CD4-positive, alpha-beta T cell (primary cell): ENCODE measurements around the gene FSCN2. TPM values are rescaled to one million over a fixed set of nuclear protein-coding genes. Genes with fewer than 3 reads are reported as not detected.
"Not testable (repeated sequence)": the region's sequence is repeated elsewhere in the genome, so short reads cannot be mapped to it uniquely, and the experiment has no call there.

ENCODE experiments used
- ATAC-seq: fragments of 200-7000 bp; cut with Tn5 transposase; one replicate; pipeline ENCODE4 v1.10.0; 2022; ENCODE audit warnings: mild to moderate bottlenecking; ENCODE audit not compliant: poor library complexity
- CTCF ChIA-PET: fragments of 350-600 bp; sonication (Branson Sonifier 250); formaldehyde crosslinking; loops from one replicate; lab custom pipeline; 2021; ENCODE audit warnings: antibody characterized with exemption, inconsistent platforms; lab: Charles Lee
- POLR2A ChIA-PET: fragments of 350-600 bp; sonication (Branson Sonifier 250); formaldehyde crosslinking; loops from one replicate; lab custom pipeline; 2021; ENCODE audit warnings: antibody characterized with exemption, inconsistent platforms; lab: Charles Lee
- DNase-seq, 14 experiments: peaks; one replicate each; pipeline ENCODE4 v3.0.0-alpha.2; 2013 to 2020; ENCODE audit warnings: mixed read lengths in 2 of 14
- H3K27ac ChIP-seq, 2 donors: one replicate each; pipeline versions ENCODE4 v1.5.1 to v1.7.0; 2013; ENCODE audit warnings: low read length in 2 of 2, low read depth in 1 of 2, mild to moderate bottlenecking in 1 of 2
- H3K27me3 ChIP-seq, 2 experiments: 1 replicate in 1 of 2; 2 replicates in 1 of 2; pipeline versions ENCODE4 v1.6.1 to v1.7.0; 2013; ENCODE audit warnings: low read length in 2 of 2, control low read depth in 1 of 2, mild to moderate bottlenecking in 1 of 2, moderate library complexity in 1 of 2; ENCODE audit not compliant: insufficient read depth in 2 of 2, control insufficient read depth in 1 of 2
- H3K36me3 ChIP-seq: one replicate; pipeline ENCODE4 v1.6.1; 2013; ENCODE audit warnings: low read length, control low read depth; ENCODE audit not compliant: insufficient read depth
- H3K4me1 ChIP-seq: one replicate; pipeline ENCODE4 v1.6.1; 2013; ENCODE audit warnings: low read length, control low read depth; ENCODE audit not compliant: insufficient read depth
- H3K4me3 ChIP-seq: one replicate; pipeline ENCODE4 v1.5.1; 2013; ENCODE audit warnings: mild to moderate bottlenecking, low read length, moderate library complexity
- H3K9me3 ChIP-seq, 2 experiments: 1 replicate in 1 of 2; 2 replicates in 1 of 2; pipeline versions ENCODE4 v1.6.1 to v1.7.0; 2013; ENCODE audit warnings: low read length in 2 of 2, mild to moderate bottlenecking in 2 of 2, control low read depth in 1 of 2, moderate library complexity in 1 of 2; ENCODE audit not compliant: control insufficient read depth in 1 of 2, insufficient read depth in 1 of 2
- H3K27ac Mint-ChIP-seq: one replicate; pipeline ENCODE4 v1.8.0; 2020; ENCODE audit warnings: mixed read lengths
- H3K27me3 Mint-ChIP-seq: one replicate; pipeline ENCODE4 v1.8.0; 2021; ENCODE audit warnings: mixed read lengths
- H3K36me3 Mint-ChIP-seq: one replicate; pipeline ENCODE4 v1.8.0; 2021; ENCODE audit warnings: low read depth, mixed read lengths
- H3K4me1 Mint-ChIP-seq: one replicate; pipeline ENCODE4 v1.8.0; 2021; ENCODE audit warnings: low read depth, mixed read lengths
- H3K4me3 Mint-ChIP-seq: one replicate; pipeline ENCODE4 v1.8.0; 2020; ENCODE audit warnings: mild to moderate bottlenecking, mixed read lengths
- H3K9me3 Mint-ChIP-seq: one replicate; pipeline ENCODE4 v1.8.0; 2020; ENCODE audit warnings: mixed read lengths
- intact Hi-C, 2 experiments: fragments of 100-400 bp; cut with DNase I in 1 of 2; cut with micrococcal nuclease in 1 of 2; formaldehyde crosslinking; loops; one replicate each; pipeline versions ENCODE4 v1.15.1 to v1.9.0; 2023 to 2025; cut with DNase I, micrococcal nuclease
- total RNA-seq, 174 experiments: library from RNA in 2 of 174; stranded (reverse) in 2 of 174; gene quantifications; one replicate each; pipeline ENCODE4 v1.2.3 and lab custom pipeline; 2021 to 2026
- TF ChIP-seq, protein P1 (sequence below): fragments of 200-600 bp; IDR thresholded peaks from one replicate; pipeline ENCODE4 v1.8.0; 2022; ENCODE audit warnings: antibody characterized with exemption, mild to moderate bottlenecking

The FSCN2 gene
- total RNA-seq, 2 experiments from 2014 or later = 1.0 to 1.1 TPM

DNA sequence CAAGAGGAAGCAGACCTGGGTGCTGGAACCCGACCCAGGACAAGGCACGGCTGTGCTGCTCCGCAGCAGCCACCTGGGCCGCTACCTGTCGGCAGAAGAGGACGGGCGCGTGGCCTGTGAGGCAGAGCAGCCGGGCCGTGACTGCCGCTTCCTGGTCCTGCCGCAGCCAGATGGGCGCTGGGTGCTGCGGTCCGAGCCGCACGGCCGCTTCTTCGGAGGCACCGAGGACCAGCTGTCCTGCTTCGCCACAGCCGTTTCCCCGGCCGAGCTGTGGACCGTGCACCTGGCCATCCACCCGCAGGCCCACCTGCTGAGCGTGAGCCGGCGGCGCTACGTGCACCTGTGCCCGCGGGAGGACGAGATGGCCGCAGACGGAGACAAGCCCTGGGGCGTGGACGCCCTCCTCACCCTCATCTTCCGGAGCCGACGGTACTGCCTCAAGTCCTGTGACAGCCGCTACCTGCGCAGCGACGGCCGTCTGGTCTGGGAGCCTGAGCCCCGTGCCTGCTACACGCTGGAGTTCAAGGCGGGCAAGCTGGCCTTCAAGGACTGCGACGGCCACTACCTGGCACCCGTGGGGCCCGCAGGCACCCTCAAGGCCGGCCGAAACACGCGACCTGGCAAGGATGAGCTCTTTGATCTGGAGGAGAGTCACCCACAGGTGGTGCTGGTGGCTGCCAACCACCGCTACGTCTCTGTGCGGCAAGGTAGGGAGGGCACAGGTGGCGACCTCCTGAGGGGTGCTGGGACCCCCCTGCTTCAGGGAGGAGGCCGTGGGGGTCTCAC, 667 bp downstream of the FSCN2 start:
- Mint-ChIP-seq H3K4me3 (no peak overlapping the region), H3K4me1 (no peaks in the 10 kb centered on the region), H3K27ac (no peak overlapping the region), H3K27me3 (peaks cover 14% of the 10 kb centered on the region), H3K9me3 (no peaks in the 10 kb centered on the region), H3K36me3 (no peaks in the 10 kb centered on the region)
- no peak overlapping the region for H3K27ac ChIP-seq
- ATAC-seq = no peak
- DNase-seq = no peak
- TF ChIP-seq, protein P1, sequence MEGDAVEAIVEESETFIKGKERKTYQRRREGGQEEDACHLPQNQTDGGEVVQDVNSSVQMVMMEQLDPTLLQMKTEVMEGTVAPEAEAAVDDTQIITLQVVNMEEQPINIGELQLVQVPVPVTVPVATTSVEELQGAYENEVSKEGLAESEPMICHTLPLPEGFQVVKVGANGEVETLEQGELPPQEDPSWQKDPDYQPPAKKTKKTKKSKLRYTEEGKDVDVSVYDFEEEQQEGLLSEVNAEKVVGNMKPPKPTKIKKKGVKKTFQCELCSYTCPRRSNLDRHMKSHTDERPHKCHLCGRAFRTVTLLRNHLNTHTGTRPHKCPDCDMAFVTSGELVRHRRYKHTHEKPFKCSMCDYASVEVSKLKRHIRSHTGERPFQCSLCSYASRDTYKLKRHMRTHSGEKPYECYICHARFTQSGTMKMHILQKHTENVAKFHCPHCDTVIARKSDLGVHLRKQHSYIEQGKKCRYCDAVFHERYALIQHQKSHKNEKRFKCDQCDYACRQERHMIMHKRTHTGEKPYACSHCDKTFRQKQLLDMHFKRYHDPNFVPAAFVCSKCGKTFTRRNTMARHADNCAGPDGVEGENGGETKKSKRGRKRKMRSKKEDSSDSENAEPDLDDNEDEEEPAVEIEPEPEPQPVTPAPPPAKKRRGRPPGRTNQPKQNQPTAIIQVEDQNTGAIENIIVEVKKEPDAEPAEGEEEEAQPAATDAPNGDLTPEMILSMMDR = no peak
- H3K27me3 ChIP-seq = peaks cover 9 to 27% of the 10 kb centered on the region in 2 experiments
- CTCF ChIA-PET = no interaction called here
- POLR2A ChIA-PET = no interaction called here
- no peaks in the 10 kb centered on the region for H3K4me1 ChIP-seq
- peaks cover 0 to 10% of the 10 kb centered on the region in 2 experiments for H3K9me3 ChIP-seq
- H3K4me3 ChIP-seq = no peak overlapping the region
- H3K36me3 ChIP-seq = no peaks in the 10 kb centered on the region
- intact Hi-C loops = no loop called here

DNA sequence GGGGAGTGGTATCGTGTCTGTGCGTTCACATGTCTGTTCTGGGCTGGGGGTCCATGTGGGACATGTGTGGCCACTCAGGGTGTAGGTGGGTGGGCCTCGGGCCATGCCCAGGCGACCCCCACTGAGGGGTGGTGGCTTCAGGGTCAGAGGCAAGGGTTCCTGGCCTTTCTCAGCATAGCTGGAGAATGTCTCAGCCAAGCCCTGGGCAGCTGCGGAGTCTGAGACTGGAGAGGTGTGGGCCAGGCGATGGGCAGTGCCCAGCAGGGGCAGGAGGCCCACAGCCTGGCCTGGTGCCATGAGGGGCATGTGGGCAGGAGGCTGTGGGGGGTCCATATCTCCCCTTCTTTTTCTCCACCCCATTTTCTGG, 1.2 kb downstream of the FSCN2 start:
- Mint-ChIP-seq H3K4me3 (no peak overlapping the region), H3K27ac (no peak overlapping the region), H3K9me3 (no peaks in the 10 kb centered on the region), H3K27me3 (peaks cover 18% of the 10 kb centered on the region), H3K36me3 (no peaks in the 10 kb centered on the region), H3K4me1 (no peaks in the 10 kb centered on the region)
- TF ChIP-seq, protein P1 = no peak
- H3K4me1 ChIP-seq = no peaks in the 10 kb centered on the region
- peaks cover 0 to 10% of the 10 kb centered on the region in 2 experiments for H3K9me3 ChIP-seq
- CTCF ChIA-PET = no interaction called here
- peaks cover 15 to 27% of the 10 kb centered on the region in 2 experiments for H3K27me3 ChIP-seq
- POLR2A ChIA-PET = no interaction called here
- no peaks in the 10 kb centered on the region for H3K36me3 ChIP-seq
- DNase-seq = no peak
- intact Hi-C loops = no loop called here
- H3K4me3 ChIP-seq = no peak overlapping the region
- H3K27ac ChIP-seq = no peak overlapping the region
- no peak for ATAC-seq

DNA sequence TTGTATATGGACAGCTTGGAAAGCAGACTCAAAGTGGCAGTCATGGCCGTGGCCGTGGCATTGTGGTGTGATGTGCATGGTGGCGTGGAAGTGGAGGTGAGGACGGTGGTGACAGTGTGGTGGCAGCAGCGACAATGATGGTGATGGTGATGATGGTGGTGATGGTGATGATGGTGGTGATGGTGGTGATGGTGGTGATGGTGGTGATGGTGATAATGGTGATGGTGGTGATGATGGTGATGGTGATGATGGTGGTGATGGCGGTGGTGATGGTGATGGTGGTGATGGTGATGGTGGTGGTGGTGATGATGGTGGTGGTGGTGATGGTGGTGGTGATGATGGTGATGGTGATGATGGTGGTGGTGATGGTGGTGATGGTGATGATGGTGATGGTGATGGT, 2.8 kb downstream of the FSCN2 start:
- H3K4me3 Mint-ChIP-seq, H3K36me3 Mint-ChIP-seq, H3K36me3 ChIP-seq, POLR2A ChIA-PET, ATAC-seq, H3K27ac ChIP-seq, intact Hi-C loops, H3K4me1 ChIP-seq, CTCF ChIA-PET, H3K27ac Mint-ChIP-seq, DNase-seq, H3K4me3 ChIP-seq, H3K9me3 Mint-ChIP-seq, H3K4me1 Mint-ChIP-seq: not testable (repeated sequence)
- Histone ChIP-seq H3K27me3 (peaks cover 22 to 39% of the 10 kb centered on the region in 2 experiments), H3K9me3 (peaks cover 0 to 18% of the 10 kb centered on the region in 2 experiments)
- H3K27me3 Mint-ChIP-seq = peaks cover 28% of the 10 kb centered on the region

DNA sequence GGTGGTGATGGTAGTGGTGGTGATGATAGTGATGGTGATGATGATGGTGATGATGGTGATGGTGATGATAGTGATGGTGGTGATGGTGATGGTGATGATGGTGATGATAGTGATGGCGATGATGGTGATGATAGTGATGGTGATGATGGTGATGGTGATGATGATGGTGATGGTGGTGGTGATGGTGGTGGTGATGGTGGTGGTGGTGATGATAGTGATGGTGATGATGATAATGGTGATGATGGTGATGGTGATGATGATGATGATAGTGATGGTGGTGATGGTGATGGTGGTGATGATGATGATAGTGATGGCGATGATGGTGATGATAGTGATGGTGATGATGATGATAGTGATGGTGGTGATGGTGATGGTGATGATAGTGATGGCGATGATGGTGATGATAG, 3.8 kb downstream of the FSCN2 start:
- CTCF ChIA-PET, H3K9me3 Mint-ChIP-seq: not testable (repeated sequence)

More for the DNA sequence above, 3.8 kb downstream of the FSCN2 start:
- POLR2A ChIA-PET, intact Hi-C loops, H3K4me1 ChIP-seq, H3K4me3 ChIP-seq, H3K36me3 Mint-ChIP-seq, H3K4me1 Mint-ChIP-seq, ATAC-seq, DNase-seq, H3K4me3 Mint-ChIP-seq, H3K27ac ChIP-seq, H3K27ac Mint-ChIP-seq, H3K36me3 ChIP-seq: not testable (repeated sequence)
- H3K9me3 ChIP-seq = peaks cover 0 to 23% of the 10 kb centered on the region in 2 experiments
- peaks cover 24 to 47% of the 10 kb centered on the region in 2 experiments for H3K27me3 ChIP-seq
- peaks cover 24% of the 10 kb centered on the region for H3K27me3 Mint-ChIP-seq
